Keratinocyte (primary cell): Measurements from ENCODE around the gene TTC38.

Source experiments
- CTCF ChIP-seq, 3 experiments: IDR thresholded peaks in 1 of 3; conservative IDR thresholded peaks in 1 of 3; optimal IDR thresholded peaks in 1 of 3; 2 replicates in 2 of 3; 3 replicates in 1 of 3; pipeline versions ENCODE3 to v1.5.1; 2011; ENCODE audit warnings: low read length in 3 of 3, mild to moderate bottlenecking in 3 of 3, moderate library complexity in 2 of 3, control low read depth in 1 of 3, inconsistent platforms in 1 of 3; ENCODE audit not compliant: insufficient read depth in 2 of 3; ENCODE audit errors: extremely low read depth in 1 of 3
- EZH2 ChIP-seq: IDR thresholded peaks from one replicate; pipeline ENCODE4 v1.6.1; 2012; ENCODE audit warnings: inconsistent platforms, mild to moderate bottlenecking, low read length, moderate library complexity

DNA sequence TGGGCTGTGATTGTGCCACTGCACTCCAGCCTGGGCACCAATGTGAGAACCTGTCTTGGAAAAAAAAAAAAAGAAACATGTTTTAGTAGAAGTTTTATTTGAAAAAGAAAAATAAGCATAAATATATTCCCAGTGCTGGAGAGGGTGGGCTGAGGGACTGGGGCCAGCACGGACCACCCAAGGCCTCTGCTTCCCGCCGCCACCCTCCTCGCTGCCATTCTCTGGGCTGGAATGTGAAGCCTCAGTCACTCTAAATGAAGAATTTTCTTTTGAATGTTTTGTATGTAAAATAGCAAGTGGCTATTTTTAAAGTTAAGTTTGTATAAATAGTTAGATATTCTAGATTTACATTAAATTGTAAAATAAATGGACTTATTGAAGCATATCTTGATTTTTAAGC lies 62.6 kb downstream of the TTC38 start:
- no peak for TF ChIP-seq CTCF (optimal IDR thresholded peaks at IDR 0.05 in 1 of 3, IDR thresholded peaks at IDR 0.05 in 1 of 3, conservative IDR thresholded peaks at IDR 0.05 in 1 of 3; ENCODE audit: extremely low read depth in 1 of 3, insufficient read depth in 2 of 3, low read length in 3 of 3)
- no peak for TF ChIP-seq EZH2
